Measurements from ENCODE around the gene FTSJ1.
A peak's percentile ranks its signal among the peaks of the same experiment; 100 is the strongest.
"Not testable (repeated sequence)": the region's sequence is repeated elsewhere in the genome, so short reads cannot be mapped to it uniquely, and the experiment has no call there.

FTSJ1 gene

GRCh38 chrX:48504261-48504660, 28.3 kb downstream of the FTSJ1 start:
- DNase-seq = no peak

GRCh38 chrX:48505481-48505880, 29.5 kb downstream of the FTSJ1 start:
- no peak for DNase-seq

- no peak for DNase-seq
These were observed 31.2 kb downstream of the FTSJ1 start for GRCh38 chrX:48507246-48507645.

- no peak for DNase-seq
These were observed 32.6 kb downstream of the FTSJ1 start, which contains the start of gene PORCN for GRCh38 chrX:48508400-48509244. Gene PORCN (plus strand): TSS chrX:48508992. CDS start chrX:48509821, 829 bp downstream.

GRCh38 chrX:48509245-48509590, 33.2 kb downstream of the FTSJ1 start:
- DNase-seq = no peak

- no peak for DNase-seq
These were observed 33.6 kb downstream of the FTSJ1 start for GRCh38 chrX:48509619-48510018.

GRCh38 chrX:48511560-48511959, 35.6 kb downstream of the FTSJ1 start:
- DNase-seq = no peak

GRCh38 chrX:48512371-48512935, 36.5 kb downstream of the FTSJ1 start:
- DNase-seq = no peak

- DNase-seq = no peak
These were observed 37.7 kb downstream of the FTSJ1 start for GRCh38 chrX:48513670-48514069.

- no peak for DNase-seq
These were observed 38.3 kb downstream of the FTSJ1 start for GRCh38 chrX:48514126-48514806.

- no peak for DNase-seq
These were observed 39.0 kb downstream of the FTSJ1 start for GRCh38 chrX:48514868-48515460.

GRCh38 chrX:48515842-48516241, 39.8 kb downstream of the FTSJ1 start:
- no peak for DNase-seq

GRCh38 chrX:48516285-48516684, 40.3 kb downstream of the FTSJ1 start:
- DNase-seq = no peak

- no peak for DNase-seq
These were observed 41.0 kb downstream of the FTSJ1 start for GRCh38 chrX:48516987-48517386.

- DNase-seq = not testable (repeated sequence)
These were observed 43.5 kb downstream of the FTSJ1 start for GRCh38 chrX:48519481-48519880.

- no peak for DNase-seq
These were observed 44.5 kb downstream of the FTSJ1 start for GRCh38 chrX:48520455-48520854.

- DNase-seq = no peak
These were observed 45.0 kb downstream of the FTSJ1 start for GRCh38 chrX:48520976-48521352.

GRCh38 chrX:48521353-48522243, 45.6 kb downstream of the FTSJ1 start, which contains the start of gene EBP:
Gene EBP (plus strand): TSS chrX:48521808. CDS start chrX:48523772, 1,964 bp downstream.
- peak; percentile 76 for DNase-seq

GRCh38 chrX:48522291-48522690, 46.3 kb downstream of the FTSJ1 start:
- DNase-seq = no peak

GRCh38 chrX:48523682-48524081, 47.7 kb downstream of the FTSJ1 start:
- DNase-seq = no peak

GRCh38 chrX:48525853-48526252, 49.9 kb downstream of the FTSJ1 start:
- DNase-seq = not testable (repeated sequence)

- no peak for DNase-seq
These were observed 54.7 kb downstream of the FTSJ1 start for GRCh38 chrX:48530736-48531135.
